Skin epidermis (tissue), 12 donors: ENCODE measurements around the gene PSMA4.
A peak's percentile ranks its signal among the peaks of the same experiment; 100 is the strongest.
"Not testable (repeated sequence)": the region's sequence is repeated elsewhere in the genome, so short reads cannot be mapped to it uniquely, and the experiment has no call there.

Experiments
- H3K27ac ChIP-seq, 21 experiments: fragments of 200-600 bp; sonication (generic) in 11 of 21; one replicate each; pipeline ENCODE4 v1.5.0; 2020; ENCODE audit warnings: mild to moderate bottlenecking in 3 of 21, inconsistent platforms in 2 of 21, moderate library complexity in 2 of 21
- H3K4me3 ChIP-seq, 7 experiments: fragments of 200-600 bp; sonication (generic) in 2 of 7; one replicate each; pipeline ENCODE4 v1.5.0; 2020; ENCODE audit warnings: inconsistent platforms in 2 of 7, mild to moderate bottlenecking in 2 of 7, moderate library complexity in 1 of 7

Gene PSMA4

GRCh38 chr15:78542647-78543046, 2.4 kb downstream of the PSMA4 start:
- Histone ChIP-seq H3K27ac (no peak overlapping the region), H3K4me3 (no peak overlapping the region)

GRCh38 chr15:78550194-78550593, 9.9 kb downstream of the PSMA4 start:
- H3K27ac ChIP-seq, result no peak overlapping the region
- no peak overlapping the region for H3K4me3 ChIP-seq

- Histone ChIP-seq H3K27ac (no peak overlapping the region), H3K4me3 (no peak overlapping the region)
Measured at GRCh38 chr15:78550815-78551214, 10.6 kb downstream of the PSMA4 start.

GRCh38 chr15:78551902-78552301, 11.7 kb downstream of the PSMA4 start:
- Histone ChIP-seq H3K27ac (no peak overlapping the region), H3K4me3 (no peak overlapping the region)

GRCh38 chr15:78552597-78552996, 12.4 kb downstream of the PSMA4 start:
- Histone ChIP-seq H3K4me3 (no peak overlapping the region), H3K27ac (no peak overlapping the region)

- H3K27ac ChIP-seq, H3K4me3 ChIP-seq: not testable (repeated sequence)
Measured at GRCh38 chr15:78560201-78560600, 20.0 kb downstream of the PSMA4 start.

GRCh38 chr15:78561490-78561889, 21.2 kb downstream of the PSMA4 start:
- no peak overlapping the region for H3K27ac ChIP-seq
- no peak overlapping the region for H3K4me3 ChIP-seq

GRCh38 chr15:78563092-78563491, 22.8 kb downstream of the PSMA4 start:
- Histone ChIP-seq H3K4me3 (no peak overlapping the region), H3K27ac (no peak overlapping the region)

- peak overlapping the region in 1 of 21 experiments; percentile 35 for H3K27ac ChIP-seq
Measured at GRCh38 chr15:78564743-78565096, 24.5 kb downstream of the PSMA4 start.

GRCh38 chr15:78565097-78565950, 25.1 kb downstream of the PSMA4 start, which contains the start of gene CHRNA5:
TSS of gene CHRNA5 (plus strand) at chr15:78565520. CDS start at chr15:78565720, 200 bp downstream.
- peak within 1 kb of the TSS in 4 of 21 experiments; percentile 16 to 37 (median 32) for H3K27ac ChIP-seq

More at GRCh38 chr15:78564743-78565096, 24.5 kb downstream of the PSMA4 start:
- H3K4me3 ChIP-seq, result peak overlapping the region in 5 of 7 experiments; percentile 36 to 64 (median 51)

GRCh38 chr15:78565951-78566774, 25.9 kb downstream of the PSMA4 start:
- Histone ChIP-seq H3K4me3 (peak overlapping the region; percentile 36 to 64 (median 47)), H3K27ac (peak overlapping the region in 2 of 21 experiments; percentile 16 to 37)

More at GRCh38 chr15:78565097-78565950, 25.1 kb downstream of the PSMA4 start, which contains the start of gene CHRNA5:
- H3K4me3 ChIP-seq, result peak within 1 kb of the TSS; percentile 36 to 64 (median 47)

- Histone ChIP-seq H3K4me3 (no peak overlapping the region), H3K27ac (no peak overlapping the region)
Measured at GRCh38 chr15:78567531-78567930, 27.3 kb downstream of the PSMA4 start.

- Histone ChIP-seq H3K27ac (no peak overlapping the region), H3K4me3 (no peak overlapping the region)
Measured at GRCh38 chr15:78570710-78571109, 30.5 kb downstream of the PSMA4 start.

- Histone ChIP-seq H3K4me3 (no peak overlapping the region), H3K27ac (no peak overlapping the region)
Measured at GRCh38 chr15:78571382-78571781, 31.1 kb downstream of the PSMA4 start.

GRCh38 chr15:78573416-78573815, 33.2 kb downstream of the PSMA4 start:
- H3K4me3 ChIP-seq, result no peak overlapping the region
- no peak overlapping the region for H3K27ac ChIP-seq

- Histone ChIP-seq H3K4me3 (no peak overlapping the region), H3K27ac (no peak overlapping the region)
Measured at GRCh38 chr15:78574944-78575343, 34.7 kb downstream of the PSMA4 start.

GRCh38 chr15:78597583-78597982, 57.3 kb downstream of the PSMA4 start:
- H3K27ac ChIP-seq, result no peak overlapping the region
- no peak overlapping the region for H3K4me3 ChIP-seq

- Histone ChIP-seq H3K27ac (no peak overlapping the region), H3K4me3 (no peak overlapping the region)
Measured at GRCh38 chr15:78598348-78598747, 58.1 kb downstream of the PSMA4 start.

GRCh38 chr15:78599189-78599588, 58.9 kb downstream of the PSMA4 start:
- no peak overlapping the region for H3K27ac ChIP-seq
- H3K4me3 ChIP-seq, result no peak overlapping the region
